Activated CD8-positive, alpha-beta memory T cell treated with anti-CD3 and anti-CD28 coated beads, Interleukin-2, amount 50 U/mL, for 48 hours (primary cell): Measurements from ENCODE around the gene SKI.
"Not testable (repeated sequence)": the region's sequence is repeated elsewhere in the genome, so short reads cannot be mapped to it uniquely, and the experiment has no call there.

Experiments used
- DNase-seq: peaks from one replicate; pipeline ENCODE4 v3.0.0-alpha.2; 2020

The SKI gene

DNA sequence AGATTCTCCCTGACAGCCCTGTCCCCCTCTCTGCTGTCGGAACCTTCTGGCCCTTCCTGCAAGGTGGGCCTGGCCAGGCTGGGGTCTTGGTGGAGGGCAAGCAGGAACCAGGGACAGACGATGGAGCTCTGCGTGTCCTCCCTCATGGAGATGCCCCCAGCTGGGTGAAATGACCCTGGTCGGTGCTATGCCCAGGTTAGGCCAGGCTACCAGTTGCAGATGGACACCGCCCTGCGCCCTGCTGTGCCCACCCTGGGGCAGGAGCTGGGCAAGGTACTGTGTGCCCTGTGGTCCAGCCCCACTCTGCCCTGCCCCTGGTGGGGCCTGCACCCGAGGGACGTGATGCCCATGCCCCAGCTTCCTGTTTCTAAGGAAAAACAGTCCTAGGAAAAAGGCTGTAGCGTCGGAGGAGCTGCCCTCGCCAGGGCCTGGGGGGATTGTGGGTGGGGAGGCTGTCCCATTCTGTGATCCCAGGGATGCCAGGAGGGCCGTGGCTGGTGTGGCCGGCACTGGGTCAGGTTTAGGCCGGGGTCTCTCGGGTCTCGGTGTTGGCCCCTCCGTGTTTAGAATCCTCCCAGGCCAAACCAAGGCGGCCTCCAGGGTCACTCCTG lies 85.6 kb downstream of the SKI start:
- no peak for DNase-seq

DNA sequence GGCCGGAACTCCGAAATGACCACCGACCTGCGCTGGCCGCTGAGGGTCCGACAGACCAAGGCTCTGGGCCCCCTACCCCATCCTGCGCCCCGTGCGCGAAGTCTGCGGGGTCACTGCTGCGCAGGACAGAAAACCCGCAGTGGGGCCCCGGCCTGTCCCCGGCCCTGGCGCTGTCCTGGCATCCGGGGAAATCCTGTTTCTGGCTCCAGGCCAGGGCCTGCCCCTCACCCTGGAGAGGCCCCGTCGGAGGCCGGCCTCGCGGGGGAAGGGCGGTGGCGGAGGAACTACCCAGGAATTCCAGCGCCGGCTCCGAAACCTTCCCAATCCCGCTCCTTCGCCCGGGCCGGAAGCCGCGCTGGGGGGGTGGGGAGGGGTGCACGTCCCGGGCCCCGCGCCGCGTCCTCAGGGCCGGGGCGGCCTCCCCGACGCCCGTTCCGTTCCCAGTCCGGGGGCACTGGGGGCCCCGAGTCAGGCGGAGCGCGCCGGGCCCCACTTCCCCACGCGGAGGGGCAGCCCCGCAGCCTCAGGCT lies 86.2 kb downstream of the SKI start:
- DNase-seq = no peak

GRCh38 chr1:2314803-2315673 lies 86.9 kb downstream of the SKI start:
- DNase-seq = peak; percentile 91

DNA sequence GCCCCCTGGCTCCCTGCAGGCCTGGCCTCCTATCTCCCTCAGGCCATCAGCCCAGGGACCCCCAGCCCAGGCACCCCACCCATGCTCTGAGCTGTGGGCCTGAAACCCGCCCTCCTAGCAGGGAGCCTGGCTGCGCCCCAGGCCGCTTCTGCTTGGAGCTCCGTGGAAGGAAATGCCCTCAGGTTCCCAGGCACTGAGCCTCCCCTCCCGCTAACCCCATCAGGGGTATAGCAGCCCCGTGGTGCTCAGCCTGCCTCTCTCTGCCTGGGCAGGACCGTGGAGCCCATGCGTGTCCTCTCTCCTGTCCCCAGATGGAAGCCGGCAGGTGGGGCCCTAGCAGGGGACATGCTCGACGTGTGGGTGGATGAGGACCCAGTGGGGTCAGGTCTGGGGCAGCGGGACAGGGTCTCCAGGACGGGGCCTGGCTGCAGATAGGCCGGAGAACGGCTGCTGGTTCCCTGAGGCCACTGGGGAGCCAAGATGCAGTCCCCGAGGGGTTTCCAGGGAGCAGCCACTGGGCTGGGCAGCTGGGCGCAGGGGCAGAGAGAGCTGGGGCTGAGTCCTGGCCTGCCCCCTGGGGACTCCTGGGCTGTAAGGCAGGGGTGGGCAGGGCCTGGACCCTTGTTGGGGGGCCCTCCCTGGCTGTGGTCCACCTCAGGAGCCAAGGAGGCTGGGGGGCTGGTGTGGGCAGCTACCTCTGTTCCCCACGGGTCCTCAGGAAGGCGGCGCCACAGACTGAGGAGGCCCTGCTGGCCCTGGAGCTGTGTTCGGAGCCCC lies 87.7 kb downstream of the SKI start:
- no peak for DNase-seq

DNA sequence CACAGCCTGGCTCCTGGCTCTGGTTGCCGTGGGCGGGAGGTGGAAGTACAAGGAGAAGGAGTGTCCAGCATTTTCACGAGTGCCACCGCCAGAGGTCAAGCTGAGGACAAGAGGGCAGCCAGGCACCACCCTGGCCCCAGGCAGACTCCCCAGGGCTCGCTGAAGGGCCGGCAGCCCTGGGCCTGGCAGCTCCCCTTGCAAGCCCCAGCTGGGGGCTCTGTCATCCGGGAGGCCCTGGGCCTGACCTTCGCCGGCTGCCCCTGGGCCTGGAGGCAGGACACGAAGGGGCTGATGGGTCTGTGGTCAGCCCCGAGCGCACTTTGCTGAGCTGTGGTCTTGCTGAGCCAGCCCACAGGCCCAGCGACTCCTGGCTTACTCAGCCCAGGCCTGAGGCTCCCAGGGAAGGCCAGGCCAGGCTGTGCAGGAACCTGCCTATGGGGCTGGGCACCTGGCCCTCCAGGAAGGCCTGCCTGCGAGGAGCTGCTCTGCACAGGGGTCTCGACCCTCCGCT lies 88.4 kb downstream of the SKI start:
- DNase-seq = no peak

DNA sequence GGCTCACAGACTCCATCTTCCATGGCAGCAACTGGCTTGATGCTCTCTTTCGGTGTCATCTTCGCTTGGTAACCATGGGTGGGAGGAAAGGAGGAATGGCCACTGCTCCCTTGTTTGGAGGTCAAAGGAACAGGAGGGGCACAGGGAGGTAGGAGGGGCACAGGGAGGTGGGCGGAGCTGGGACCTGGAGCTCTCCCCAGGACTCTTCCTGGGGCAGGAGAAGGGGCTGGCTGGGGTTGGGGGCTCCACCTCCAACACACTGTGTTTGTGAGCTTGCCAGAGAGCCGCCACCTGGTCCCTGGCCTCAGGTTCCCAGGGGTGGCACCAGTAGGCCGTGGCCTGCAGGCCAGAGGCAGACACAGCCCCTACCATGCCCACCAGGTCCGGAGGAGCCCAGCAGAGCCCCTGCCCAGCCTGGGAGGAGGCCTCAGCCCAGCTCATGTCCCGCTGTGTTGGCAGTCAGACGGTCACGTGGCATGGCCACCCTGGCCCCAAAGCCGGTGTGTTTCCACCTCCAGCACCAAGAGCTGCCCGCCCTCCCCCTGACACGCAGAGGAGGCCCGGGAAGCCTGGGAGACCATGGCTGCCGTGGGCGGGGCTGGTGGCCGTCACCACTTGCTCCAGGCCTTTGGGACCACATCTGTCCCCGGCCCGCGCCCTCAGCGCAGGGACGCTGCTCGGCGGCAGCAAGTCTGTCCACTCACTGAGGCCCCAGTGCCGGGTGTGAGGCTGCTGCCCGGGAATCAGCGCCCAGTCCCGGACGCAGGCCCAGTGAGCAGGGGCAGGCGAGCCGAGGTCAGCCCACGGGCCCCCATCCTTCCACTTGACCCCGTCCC lies 89.3 kb downstream of the SKI start:
- DNase-seq = no peak

DNA sequence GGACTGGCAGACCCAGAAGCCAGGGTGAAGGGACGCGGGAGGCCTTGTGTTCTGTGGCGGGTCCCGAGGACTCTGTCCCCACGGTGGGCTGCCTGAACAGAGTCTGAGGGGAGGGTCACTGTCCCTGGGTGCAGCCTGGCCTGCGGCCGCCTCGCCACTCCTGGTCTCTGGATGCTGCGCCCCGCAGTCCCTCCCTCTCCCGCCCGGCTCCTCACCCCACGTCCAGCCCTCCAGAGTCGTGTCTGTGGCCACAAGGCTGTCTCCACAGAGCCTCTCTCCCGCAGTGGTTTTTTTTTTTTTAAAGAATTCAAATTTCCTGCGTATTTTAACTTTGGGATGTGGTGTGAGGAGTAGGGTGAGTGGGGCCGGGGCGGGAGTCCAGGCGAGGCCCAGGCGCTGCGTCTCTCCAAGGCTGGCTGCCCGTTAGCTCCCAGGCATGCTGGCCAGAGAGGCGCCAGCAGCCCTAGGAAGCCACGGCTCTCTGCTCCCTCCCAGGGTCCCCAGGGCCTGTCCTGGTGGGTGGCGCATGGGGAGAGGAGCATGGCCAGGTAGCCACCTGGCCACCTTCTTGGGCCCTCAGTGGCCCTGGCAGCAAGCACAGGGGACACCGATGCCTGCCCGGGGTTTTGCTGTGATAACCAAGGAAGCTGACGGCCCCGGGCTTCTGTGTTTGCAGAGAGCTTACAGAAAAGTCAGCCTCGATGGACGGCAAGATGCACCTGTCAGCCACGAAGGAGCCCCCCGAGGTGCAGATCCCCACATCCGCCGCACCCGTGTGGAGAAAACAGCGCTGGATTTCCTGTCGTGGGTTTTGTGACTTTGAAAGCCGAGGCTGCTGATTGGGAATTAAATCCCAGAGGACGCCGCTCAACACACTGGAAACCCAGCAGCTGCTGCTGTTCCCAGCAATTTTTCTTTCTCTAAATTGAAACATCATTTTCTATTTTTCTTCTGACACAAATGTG lies 90.5 kb downstream of the SKI start:
- DNase-seq = no peak

- no peak for DNase-seq
Observed at GRCh38 chr1:2319291-2319690, 91.2 kb downstream of the SKI start.

GRCh38 chr1:2320006-2320405 lies 91.9 kb downstream of the SKI start:
- no peak for DNase-seq

GRCh38 chr1:2320760-2321667 lies 92.9 kb downstream of the SKI start:
- DNase-seq = no peak

GRCh38 chr1:2322065-2322571 lies 94.0 kb downstream of the SKI start:
- DNase-seq = no peak

DNA sequence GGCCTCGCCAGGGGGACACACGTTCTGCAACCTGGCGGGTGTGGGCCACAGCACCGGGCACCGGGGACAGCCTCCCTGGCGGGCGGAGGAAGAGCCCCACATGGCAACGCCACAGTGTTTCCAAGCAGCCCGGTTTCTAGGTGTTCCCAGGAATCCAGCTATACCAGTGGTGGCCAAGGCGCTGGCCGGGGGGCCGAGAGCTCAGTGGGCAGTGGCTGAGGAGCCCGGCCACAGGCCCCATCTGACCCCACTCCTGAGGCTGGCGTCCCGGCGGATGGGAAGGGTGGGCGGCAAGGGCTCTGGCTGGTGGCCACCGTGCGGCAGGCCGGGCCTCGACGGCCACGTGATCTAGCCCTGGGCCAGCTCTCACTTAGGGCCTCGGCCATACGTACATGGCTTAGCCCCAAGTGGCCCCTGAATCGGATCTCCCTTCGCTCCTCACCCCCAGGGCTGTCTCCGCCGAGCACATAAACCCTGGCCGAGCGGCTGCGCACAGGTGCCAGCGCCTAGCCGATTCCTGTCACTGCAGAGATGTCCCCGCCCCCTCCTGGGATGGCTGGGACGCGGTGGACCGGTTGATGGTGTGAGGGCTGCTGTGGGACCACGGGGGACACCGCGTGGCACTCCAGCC lies 94.6 kb downstream of the SKI start:
- DNase-seq = no peak

DNA sequence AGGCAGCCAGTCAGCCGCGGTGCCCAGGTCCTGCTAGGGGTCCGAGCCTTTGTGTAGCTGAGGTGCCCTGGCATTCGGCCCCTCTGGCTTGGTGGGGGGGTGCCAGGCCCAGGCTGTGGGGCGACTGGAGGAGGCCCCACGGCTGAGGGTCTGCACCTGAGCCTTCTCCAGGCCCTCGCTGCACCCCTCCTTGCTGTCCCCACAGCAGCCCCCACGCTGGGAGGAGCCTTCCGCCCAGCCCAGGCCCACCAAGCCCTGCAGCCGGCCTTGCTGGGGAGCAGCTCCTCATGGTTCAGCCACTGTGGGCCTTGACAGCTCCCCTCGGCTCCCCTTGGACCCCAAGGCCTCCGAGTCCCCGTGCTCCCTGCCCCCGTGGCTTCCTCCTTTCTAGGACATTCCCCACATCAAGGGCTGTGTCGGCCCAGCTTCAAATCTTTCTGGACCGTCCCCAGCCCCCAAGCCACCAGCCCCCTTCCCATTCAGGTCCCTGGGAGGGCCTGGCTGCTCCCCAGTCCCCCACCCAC lies 95.4 kb downstream of the SKI start:
- DNase-seq = no peak

- no peak for DNase-seq
Observed at GRCh38 chr1:2324553-2325366, 96.6 kb downstream of the SKI start.

DNA sequence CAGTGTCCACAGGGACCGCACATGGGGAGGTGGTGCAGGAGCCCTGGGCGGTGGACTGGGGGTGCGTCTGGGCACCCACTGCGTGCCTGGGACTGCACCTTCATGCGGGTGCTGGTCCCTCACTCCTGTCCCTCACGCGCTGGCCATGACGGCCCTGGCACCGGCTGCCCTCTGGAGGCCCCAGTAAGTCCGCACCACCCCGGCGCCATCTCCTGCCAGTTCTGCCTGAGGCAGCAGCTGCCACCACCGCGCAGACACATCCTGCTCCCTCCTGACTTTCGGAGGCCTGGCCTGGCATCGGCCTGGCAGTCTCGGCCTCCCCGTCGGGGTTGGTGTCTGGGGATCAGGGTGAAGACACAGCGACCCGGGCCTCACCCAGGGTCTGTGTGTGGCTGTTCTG lies 98.4 kb downstream of the SKI start:
- no peak for DNase-seq

DNA sequence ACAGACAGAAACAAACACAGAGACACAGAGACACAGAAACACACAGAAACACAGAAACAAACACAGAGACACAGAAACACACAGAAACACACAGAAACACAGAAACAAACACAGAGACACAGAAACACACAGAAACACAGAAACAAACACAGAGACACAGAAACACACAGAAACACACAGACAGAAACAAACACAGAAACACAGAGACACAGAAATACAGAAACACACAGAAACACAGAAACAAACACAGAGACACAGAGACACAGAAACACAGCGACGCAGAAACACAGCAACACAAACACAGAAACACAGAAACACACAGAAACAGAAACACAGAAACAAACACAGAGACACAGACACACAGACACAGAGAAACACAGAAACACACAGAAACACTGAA lies 99.0 kb downstream of the SKI start:
- not testable (repeated sequence) for DNase-seq

- DNase-seq = no peak
Observed at GRCh38 chr1:2327841-2328240, 99.7 kb downstream of the SKI start.
